ENCODE data around the gene PRELID3B. TPM values are rescaled to one million over a fixed set of nuclear protein-coding genes. Genes with fewer than 3 reads are reported as not detected.

The PRELID3B gene
- total and polyA plus RNA-seq, 10 of the 15 experiments (the other 5 are each of a cell fraction or from before 2014, with no cell fraction given): 72.5 to 151 (median 124) TPM

GRCh38 chr20:59006864-59007664 lies 35.5 kb downstream of the PRELID3B start, which contains the start of gene CTSZ (continued):
- TF ChIP-seq ZBED1 (IDR thresholded peaks at IDR 0.05; ENCODE audit: borderline replicate concordance): no peak
- no peak for TF ChIP-seq POLR2AphosphoS2 (IDR thresholded peaks at IDR 0.05; ENCODE audit: low read depth, low read length)
- TF ChIP-seq SREBF1 (IDR thresholded peaks at IDR 0.05; ENCODE audit: low read length): no peak
- no peak for TF ChIP-seq HDAC6 (IDR thresholded peaks at IDR 0.05; ENCODE audit: unreplicated experiment)
- no peak for TF ChIP-seq RELA (IDR thresholded peaks at IDR 0.05; ENCODE audit: borderline replicate concordance, partially characterized antibody)
- no peak for TF ChIP-seq STAT3 (IDR thresholded peaks at IDR 0.05; ENCODE audit: low read depth, low read length)
- TF ChIP-seq TCF3 (IDR thresholded peaks at IDR 0.05; ENCODE audit: borderline replicate concordance, insufficient read depth, low read depth, low read length): no peak; the same call in 1 of the 2 replicates
- no peak for TF ChIP-seq IRF4 (IDR thresholded peaks at IDR 0.05; ENCODE audit: low read depth, low read length)
- TF ChIP-seq REST (IDR thresholded peaks at IDR 0.05; ENCODE audit: low read depth, low read length): no peak
- TF ChIP-seq BCL11A (IDR thresholded peaks at IDR 0.05; ENCODE audit: low read depth, low read length): no peak
- no peak for TF ChIP-seq ZZZ3 (IDR thresholded peaks at IDR 0.05; ENCODE audit: control insufficient read depth, insufficient read length, low read depth)
- TF ChIP-seq POU2F2 (IDR thresholded peaks at IDR 0.05; ENCODE audit: borderline replicate concordance, low read depth, low read length): no peak; the same call in 2 of the 3 replicates
- no peak for TF ChIP-seq NFYA (IDR thresholded peaks at IDR 0.05; ENCODE audit: borderline replicate concordance, low read depth, low read length)
- no peak for TF ChIP-seq TCF7 (IDR thresholded peaks at IDR 0.05; ENCODE audit: borderline replicate concordance)
- no peak for TF ChIP-seq ZNF384 (IDR thresholded peaks at IDR 0.05; ENCODE audit: borderline replicate concordance, low read depth, low read length)
- TF ChIP-seq MYB (IDR thresholded peaks at IDR 0.05; ENCODE audit: borderline replicate concordance, low read depth, low read length): no peak
- no peak for TF ChIP-seq CBFB (IDR thresholded peaks at IDR 0.05; ENCODE audit: low read depth)
- TF ChIP-seq ATF7 (IDR thresholded peaks at IDR 0.05; ENCODE audit: low read depth): no peak
- TF ChIP-seq SREBF2 (IDR thresholded peaks at IDR 0.05; ENCODE audit: low read length): no peak
- TF ChIP-seq CBX5 (IDR thresholded peaks at IDR 0.05; ENCODE audit: low read depth): no peak
- no peak for TF ChIP-seq WRNIP1 (IDR thresholded peaks at IDR 0.05; ENCODE audit: borderline replicate concordance, low read depth, low read length)
- no peak for TF ChIP-seq PRDM15 (CRISPR knock-in tag; IDR thresholded peaks at IDR 0.05)
- no peak for TF ChIP-seq NFYB (IDR thresholded peaks at IDR 0.05; ENCODE audit: insufficient read depth, low read depth, low read length)
- no peak for TF ChIP-seq SRF (IDR thresholded peaks at IDR 0.05; ENCODE audit: low read depth in 2 of 2, low read length in 2 of 2)
- peak; percentile 64; the same call in 1 of the 2 replicates for TF ChIP-seq ZSCAN29 (IDR thresholded peaks at IDR 0.05)
- TF ChIP-seq FOXM1 (IDR thresholded peaks at IDR 0.05; ENCODE audit: low read depth, low read length): no peak
